DND-41 (cell line): ENCODE measurements around the gene SLC35B1.

Experiments used
- ATAC-seq: fragments of 200-7000 bp; cut with Tn5 transposase; 3 replicates; pipeline ENCODE4 v1.9.1; 2021; ENCODE audit warnings: low read depth; ENCODE audit not compliant: insufficient read depth
- DNase-seq: peaks from one replicate; pipeline ENCODE4 v3.0.0-alpha.2; 2020
- H2AFZ ChIP-seq: 2 replicates; pipeline ENCODE4 v1.6.0; 2012; ENCODE audit warnings: low read depth, low read length
- H3K27ac ChIP-seq: 2 replicates; pipeline ENCODE4 v1.5.1; 2012; ENCODE audit warnings: low read length, inconsistent platforms
- H3K27me3 ChIP-seq: fragments of 200-600 bp; sonication (generic); 2 replicates; pipeline ENCODE4 v1.6.0; 2012; ENCODE audit warnings: low read length, mild to moderate bottlenecking, inconsistent platforms; ENCODE audit not compliant: insufficient read depth, poor library complexity
- H3K36me3 ChIP-seq: 2 replicates; pipeline ENCODE4 v1.5.1; 2012; ENCODE audit warnings: low read length, inconsistent platforms; ENCODE audit not compliant: insufficient read depth
- H3K4me1 ChIP-seq: 2 replicates; pipeline ENCODE4 v1.5.1; 2012; ENCODE audit warnings: mild to moderate bottlenecking, low read length; ENCODE audit not compliant: insufficient read depth
- H3K4me2 ChIP-seq: 2 replicates; pipeline ENCODE4 v1.6.0; 2012; ENCODE audit warnings: mild to moderate bottlenecking, moderate library complexity, low read length, inconsistent platforms; ENCODE audit not compliant: insufficient read depth
- H3K4me3 ChIP-seq, 2 experiments: fragments of 200-600 bp in 1 of 2; shearing (Covaris generic) in 1 of 2; 2 replicates each; pipeline ENCODE4 v1.5.1; 2012 to 2016; ENCODE audit warnings: inconsistent platforms in 2 of 2, low read length in 2 of 2, mild to moderate bottlenecking in 2 of 2, low read depth in 1 of 2, moderate library complexity in 1 of 2
- H3K79me2 ChIP-seq: 2 replicates; pipeline ENCODE4 v1.6.0; 2012; ENCODE audit warnings: low read length, inconsistent platforms; ENCODE audit not compliant: insufficient read depth
- H3K9ac ChIP-seq: 2 replicates; pipeline ENCODE4 v1.6.0; 2012; ENCODE audit warnings: low read depth, mild to moderate bottlenecking, inconsistent platforms, low read length, moderate library complexity
- H3K9me3 ChIP-seq: 2 replicates; pipeline ENCODE4 v1.5.1; 2012; ENCODE audit warnings: low read length, moderate library complexity, mild to moderate bottlenecking, inconsistent platforms; ENCODE audit not compliant: insufficient read depth, severe bottlenecking
- H4K20me1 ChIP-seq: 2 replicates; pipeline ENCODE4 v1.6.0; 2012; ENCODE audit warnings: low read length; ENCODE audit not compliant: insufficient read depth
- EZH2 ChIP-seq: IDR thresholded peaks from 3 replicates; pipeline ENCODE4 v1.6.1; 2012; ENCODE audit warnings: borderline replicate concordance, low read depth, mild to moderate bottlenecking, moderate library complexity, low read length, inconsistent platforms; ENCODE audit not compliant: severe bottlenecking
- TF ChIP-seq, protein P1 (sequence below): IDR thresholded peaks from 2 replicates; pipeline ENCODE4 v1.5.1; 2012; ENCODE audit warnings: borderline replicate concordance, low read length, moderate library complexity, mild to moderate bottlenecking; ENCODE audit not compliant: poor library complexity, severe bottlenecking; ENCODE audit errors: extremely low read depth

The SLC35B1 gene

DNA sequence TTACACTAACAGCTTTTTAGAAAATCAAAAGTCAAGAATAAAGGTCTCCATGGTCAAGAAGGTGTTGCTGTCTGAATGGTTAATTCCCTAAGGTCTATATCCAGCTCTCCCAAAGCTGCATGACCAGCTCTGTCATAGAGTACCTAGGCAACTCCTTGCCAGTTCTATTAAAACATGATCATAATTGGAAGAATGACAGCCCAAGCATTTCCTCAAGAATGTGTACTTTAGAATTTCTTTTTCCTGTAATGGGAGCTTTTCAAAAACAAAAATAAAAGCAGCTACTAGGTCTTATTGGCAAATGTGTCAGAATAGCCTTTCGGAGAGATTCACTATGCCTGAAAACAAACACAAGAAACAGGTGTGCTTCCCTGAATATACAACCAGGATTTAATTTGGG, 37.8 kb downstream of the SLC35B1 start:
- Histone ChIP-seq H3K36me3 (peaks cover 14% of the 10 kb centered on the region), H3K4me1 (peaks cover 6% of the 10 kb centered on the region; the same call in 1 of the 2 replicates), H2AFZ (no peak overlapping the region), H3K9me3 (no peaks in the 10 kb centered on the region), H3K4me3 (no peak overlapping the region), H4K20me1 (peaks cover 28% of the 10 kb centered on the region; the same call in 1 of the 2 replicates), H3K79me2 (peaks cover 90% of the 10 kb centered on the region), H3K9ac (no peak overlapping the region), H3K27me3 (no peaks in the 10 kb centered on the region), H3K4me2 (no peak overlapping the region), H3K27ac (no peak overlapping the region; the same call in 1 of the 2 replicates)
- ATAC-seq, result no peak
- no peak for TF ChIP-seq EZH2
- TF ChIP-seq, protein P1, sequence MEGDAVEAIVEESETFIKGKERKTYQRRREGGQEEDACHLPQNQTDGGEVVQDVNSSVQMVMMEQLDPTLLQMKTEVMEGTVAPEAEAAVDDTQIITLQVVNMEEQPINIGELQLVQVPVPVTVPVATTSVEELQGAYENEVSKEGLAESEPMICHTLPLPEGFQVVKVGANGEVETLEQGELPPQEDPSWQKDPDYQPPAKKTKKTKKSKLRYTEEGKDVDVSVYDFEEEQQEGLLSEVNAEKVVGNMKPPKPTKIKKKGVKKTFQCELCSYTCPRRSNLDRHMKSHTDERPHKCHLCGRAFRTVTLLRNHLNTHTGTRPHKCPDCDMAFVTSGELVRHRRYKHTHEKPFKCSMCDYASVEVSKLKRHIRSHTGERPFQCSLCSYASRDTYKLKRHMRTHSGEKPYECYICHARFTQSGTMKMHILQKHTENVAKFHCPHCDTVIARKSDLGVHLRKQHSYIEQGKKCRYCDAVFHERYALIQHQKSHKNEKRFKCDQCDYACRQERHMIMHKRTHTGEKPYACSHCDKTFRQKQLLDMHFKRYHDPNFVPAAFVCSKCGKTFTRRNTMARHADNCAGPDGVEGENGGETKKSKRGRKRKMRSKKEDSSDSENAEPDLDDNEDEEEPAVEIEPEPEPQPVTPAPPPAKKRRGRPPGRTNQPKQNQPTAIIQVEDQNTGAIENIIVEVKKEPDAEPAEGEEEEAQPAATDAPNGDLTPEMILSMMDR, result no peak
- DNase-seq, result no peak

DNA sequence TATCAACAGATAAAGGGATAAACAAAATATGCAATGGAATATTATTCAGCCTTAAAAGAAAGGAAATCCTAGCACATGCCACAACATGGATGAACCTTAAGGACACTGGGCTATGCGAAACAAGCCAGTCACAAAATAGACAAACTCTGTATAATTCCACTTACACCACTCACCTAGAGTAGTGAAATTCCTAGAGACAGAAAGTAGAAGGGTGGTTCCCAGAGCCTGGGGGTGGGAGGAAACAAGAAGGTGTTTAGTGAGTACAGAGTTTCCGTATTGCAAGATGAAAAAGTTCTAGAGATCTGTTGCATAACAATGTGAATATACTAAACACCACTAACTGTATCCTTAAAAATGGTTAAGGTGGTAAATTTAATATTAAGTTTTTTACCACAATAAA, 39.9 kb downstream of the SLC35B1 start:
- TF ChIP-seq, protein P1, result no peak
- no peak for TF ChIP-seq EZH2
- Histone ChIP-seq H3K4me2 (no peak overlapping the region), H3K4me3 (no peak overlapping the region), H3K27ac (no peak overlapping the region), H4K20me1 (peaks cover 36% of the 10 kb centered on the region), H3K4me1 (no peaks in the 10 kb centered on the region), H2AFZ (no peak overlapping the region), H3K9ac (no peak overlapping the region), H3K9me3 (no peaks in the 10 kb centered on the region), H3K27me3 (no peaks in the 10 kb centered on the region), H3K36me3 (peaks cover 23% of the 10 kb centered on the region), H3K79me2 (peaks cover 90% of the 10 kb centered on the region)
- no peak for DNase-seq
- no peak for ATAC-seq

DNA sequence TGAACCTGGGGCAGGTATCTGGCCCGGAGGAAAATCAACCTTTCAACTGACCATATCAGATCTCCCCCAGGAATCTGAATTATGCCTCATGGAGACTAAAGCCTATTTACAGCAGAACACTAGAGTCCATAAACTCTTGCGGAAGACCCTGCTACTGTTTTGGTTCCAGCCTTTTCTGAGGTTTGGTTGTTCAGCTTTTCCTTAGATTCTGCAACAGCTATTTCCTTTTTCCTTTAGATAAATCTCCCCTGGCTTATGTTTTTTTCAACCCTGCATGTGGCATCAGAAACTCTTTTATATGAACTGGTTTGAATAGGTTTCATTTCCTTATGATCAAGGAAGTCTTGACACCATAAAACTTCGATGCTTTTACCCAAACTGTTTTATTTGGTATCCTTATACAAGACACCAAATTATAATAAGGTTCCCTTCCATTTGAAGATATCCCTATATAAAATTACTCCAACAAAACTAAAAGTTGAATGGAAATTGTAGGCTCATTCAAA, 43.0 kb downstream of the SLC35B1 start:
- H2AFZ ChIP-seq, result no peak overlapping the region
- no peak overlapping the region for H3K9ac ChIP-seq
- no peaks in the 10 kb centered on the region for H3K27me3 ChIP-seq
- no peak overlapping the region for H3K4me2 ChIP-seq
- no peak overlapping the region for H3K27ac ChIP-seq
- no peak for TF ChIP-seq EZH2
- TF ChIP-seq, protein P1, result no peak
- peaks cover 86% of the 10 kb centered on the region for H3K79me2 ChIP-seq
- H3K4me1 ChIP-seq, result no peaks in the 10 kb centered on the region
- no peaks in the 10 kb centered on the region for H3K9me3 ChIP-seq
- DNase-seq (no peak), ATAC-seq (no peak)
- no peak overlapping the region for H3K4me3 ChIP-seq
- peaks cover 29% of the 10 kb centered on the region for H4K20me1 ChIP-seq
- H3K36me3 ChIP-seq, result peaks cover 22% of the 10 kb centered on the region
